ENCODE measurements around the gene ZNF148. TPM values are rescaled to one million over a fixed set of nuclear protein-coding genes. Genes with fewer than 3 reads are reported as not detected.

ZNF148 gene
- polyA plus RNA-seq, 4 donors, result 39.7 to 49.4 (median 43.2) TPM

DNA sequence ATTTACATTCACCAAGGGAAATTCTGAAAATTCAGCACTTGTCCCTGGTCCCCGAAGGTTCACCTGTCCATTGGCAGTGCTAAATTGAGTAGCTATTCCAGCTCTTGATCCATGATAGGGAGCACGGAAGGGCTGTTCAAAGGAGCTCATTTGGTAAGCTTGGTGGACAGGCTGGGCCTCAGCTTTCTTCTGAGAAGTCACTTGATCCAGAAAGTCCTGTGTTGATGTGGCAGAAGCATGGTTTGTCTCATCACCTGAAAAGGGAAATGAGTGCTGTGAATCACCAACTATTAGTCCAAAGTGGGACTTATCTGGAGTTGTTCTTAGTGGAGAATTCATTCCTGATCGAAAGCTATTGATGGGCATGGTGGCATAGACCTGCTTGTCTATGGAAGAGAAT lies 142.7 kb downstream of the ZNF148 start:
- DNase-seq (ENCODE audit: low read depth in 4 of 4, low spot score in 2 of 4), result no peak

DNA sequence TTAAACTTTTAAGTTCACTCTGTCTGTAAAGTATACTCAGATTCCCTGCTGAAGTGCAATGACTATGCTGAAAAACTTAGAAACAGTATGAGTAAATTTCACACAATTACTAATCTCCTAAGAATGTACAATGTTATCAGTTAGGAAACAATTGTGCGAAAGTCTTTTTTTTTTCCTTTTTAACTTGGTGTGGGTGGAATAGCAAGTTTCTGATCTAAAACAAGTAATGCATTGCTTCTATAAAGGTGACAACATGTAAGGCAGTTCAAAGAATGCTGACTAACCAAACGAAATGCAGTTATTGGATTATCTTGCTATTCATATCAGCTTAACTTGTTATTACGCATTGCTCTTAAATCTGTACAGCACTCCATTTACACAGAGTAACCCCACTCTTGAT lies 143.2 kb downstream of the ZNF148 start:
- DNase-seq (ENCODE audit: low read depth in 4 of 4, low spot score in 2 of 4), result no peak

DNA sequence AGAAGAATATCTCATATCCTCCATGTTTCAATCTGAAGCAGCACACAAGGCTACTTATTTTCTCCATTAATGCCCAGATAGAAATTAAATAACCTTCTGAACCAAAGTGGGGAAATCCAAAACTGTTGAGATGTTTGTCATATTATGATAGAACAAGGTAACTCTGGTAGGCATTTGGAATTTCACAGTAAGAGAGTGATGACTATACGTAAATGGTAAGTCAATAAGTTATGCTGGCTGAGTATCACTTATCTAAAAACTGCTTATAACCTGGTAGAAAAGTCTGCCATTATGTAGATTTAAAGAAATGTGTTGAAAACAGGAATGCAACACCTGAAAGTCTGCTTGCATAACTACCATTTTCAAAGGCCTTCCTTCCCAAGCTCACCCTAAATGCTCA lies 145.4 kb downstream of the ZNF148 start:
- no peak for DNase-seq (ENCODE audit: low read depth in 4 of 4, low spot score in 2 of 4)

DNA sequence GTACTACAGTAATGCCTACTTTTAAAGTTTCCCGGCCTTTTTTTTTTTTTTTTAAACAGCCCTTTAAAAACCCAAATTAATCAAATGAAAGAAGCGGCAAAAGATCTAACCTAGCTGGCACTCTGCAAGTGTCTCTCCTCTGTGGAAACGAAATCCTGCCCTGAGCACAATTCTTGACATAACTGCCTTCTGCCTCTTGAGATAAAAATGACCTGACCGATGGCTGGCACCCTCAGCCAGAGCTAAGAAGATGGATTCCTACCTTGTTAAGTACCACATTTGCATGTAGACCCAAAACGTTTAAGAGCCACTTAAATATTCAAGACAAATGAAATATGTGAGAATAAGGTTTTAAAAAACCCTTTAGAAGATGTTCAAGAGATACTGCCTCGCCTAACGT lies 146.0 kb downstream of the ZNF148 start:
- DNase-seq (ENCODE audit: low read depth in 4 of 4, low spot score in 2 of 4), result no peak

DNA sequence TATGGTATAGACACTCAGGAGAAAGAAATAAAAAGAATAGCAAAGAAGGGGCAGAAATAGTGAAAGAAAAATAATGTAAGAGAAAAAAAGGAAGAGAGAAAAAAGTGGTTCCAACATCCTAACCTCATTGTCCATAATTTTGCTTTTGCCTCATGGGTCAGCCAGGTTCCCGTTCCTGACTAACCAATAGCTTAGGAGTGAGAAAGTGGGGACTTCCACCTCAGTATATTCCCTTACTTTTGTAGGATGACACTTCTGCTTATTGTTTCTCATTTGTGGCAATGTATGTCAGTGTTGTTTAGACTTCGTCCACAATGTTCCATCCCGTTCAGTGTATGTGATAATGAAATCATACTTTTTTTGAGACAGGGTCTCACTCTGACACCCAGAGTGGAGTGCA lies 153.3 kb downstream of the ZNF148 start:
- DNase-seq (ENCODE audit: low read depth in 4 of 4, low spot score in 2 of 4), result no peak

DNA sequence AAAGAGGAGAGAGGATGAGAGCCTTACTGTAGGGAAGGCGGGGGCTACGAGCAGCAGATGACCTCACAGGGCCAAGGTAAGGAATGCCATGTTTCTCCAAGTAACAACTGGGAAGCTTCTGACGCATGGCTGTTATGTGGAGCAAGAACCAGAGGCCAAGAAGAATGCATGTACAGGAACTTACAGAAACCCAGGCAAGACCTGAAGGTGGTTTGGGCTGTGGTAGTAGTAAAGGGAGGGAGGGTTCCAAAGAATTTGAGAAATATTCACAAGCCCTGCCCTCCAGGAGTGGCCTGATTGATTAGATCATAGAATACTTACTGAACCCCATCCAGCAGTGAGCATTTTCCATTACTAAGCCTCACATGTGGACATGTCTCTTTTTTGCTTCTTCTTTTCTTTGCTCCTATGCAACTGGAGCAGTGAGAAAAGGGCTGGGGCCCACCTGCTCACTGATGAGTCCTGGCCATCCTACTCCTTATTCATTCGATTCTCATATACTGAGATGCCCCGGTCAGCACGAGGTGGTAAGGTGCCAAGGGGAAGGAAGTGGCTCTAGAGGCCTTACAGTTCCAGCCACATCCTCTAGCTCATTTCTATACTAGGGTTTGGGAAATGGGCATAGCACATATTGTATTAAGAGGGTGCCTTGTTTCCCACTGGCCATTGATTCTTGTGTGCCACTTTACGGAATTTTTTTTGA lies 154.2 kb downstream of the ZNF148 start:
- DNase-seq (ENCODE audit: low read depth in 4 of 4, low spot score in 2 of 4), result no peak

DNA sequence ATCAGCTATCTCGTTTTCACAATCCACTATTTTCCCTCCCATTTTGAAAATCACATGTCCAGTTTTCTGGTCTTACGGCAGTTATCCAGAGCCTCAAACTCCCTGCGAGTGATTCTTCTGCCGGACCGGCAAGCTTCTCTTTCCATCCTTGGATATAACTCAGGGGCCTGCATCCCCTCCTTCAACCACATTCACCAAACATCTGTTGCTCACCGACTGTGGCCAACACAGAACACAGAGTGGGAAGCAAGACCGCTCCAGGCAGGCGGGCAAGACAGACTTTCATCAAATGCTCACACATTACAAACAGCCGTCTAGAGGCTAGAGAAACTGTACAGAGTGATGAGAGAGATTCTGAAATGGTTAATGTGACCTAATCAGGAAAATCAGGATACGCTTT lies 154.9 kb downstream of the ZNF148 start:
- DNase-seq (ENCODE audit: low read depth in 4 of 4, low spot score in 2 of 4), result no peak

DNA sequence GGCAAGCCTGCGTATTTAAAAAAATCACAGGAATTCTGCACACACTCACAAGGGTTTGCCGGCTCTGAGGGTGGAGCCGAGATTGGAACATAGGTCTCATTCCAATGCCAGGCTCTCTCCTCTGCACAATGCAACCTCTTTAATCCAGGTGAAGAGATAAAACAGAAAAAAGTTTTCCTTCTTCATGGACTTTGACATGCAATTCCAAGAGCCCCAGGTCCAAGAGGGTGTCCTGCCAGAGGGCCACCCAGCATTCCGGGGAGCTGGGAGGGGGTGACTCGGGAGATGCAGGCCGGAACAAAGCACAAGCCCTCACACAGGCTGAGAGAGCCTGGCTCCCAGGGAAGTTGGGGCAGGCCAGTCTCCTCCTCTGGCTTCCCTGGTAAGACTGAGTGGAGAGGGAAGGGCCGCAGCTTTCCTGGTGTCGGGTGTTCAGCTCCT lies 155.8 kb downstream of the ZNF148 start:
- no peak for DNase-seq (ENCODE audit: low read depth in 4 of 4, low spot score in 2 of 4)

DNA sequence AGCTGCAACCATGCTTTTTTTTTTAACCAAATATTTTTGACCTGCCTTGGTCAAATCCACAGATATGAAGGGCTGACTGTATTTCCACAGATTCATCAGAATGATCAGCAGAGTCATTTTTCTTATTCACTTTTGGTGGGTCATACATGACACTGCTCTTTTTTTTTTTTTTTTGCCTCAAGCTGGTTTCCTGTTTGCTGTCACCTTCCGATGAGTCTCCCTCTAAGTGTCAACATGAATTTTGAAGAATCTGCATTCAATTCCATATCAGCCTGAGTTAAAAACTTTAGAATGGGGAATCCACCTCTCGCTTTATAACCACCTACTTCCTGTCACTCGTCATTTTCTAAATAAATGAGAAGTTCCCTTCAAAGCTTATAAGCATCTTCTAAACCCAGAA lies 160.4 kb downstream of the ZNF148 start:
- no peak for DNase-seq (ENCODE audit: low read depth in 4 of 4, low spot score in 2 of 4)

DNA sequence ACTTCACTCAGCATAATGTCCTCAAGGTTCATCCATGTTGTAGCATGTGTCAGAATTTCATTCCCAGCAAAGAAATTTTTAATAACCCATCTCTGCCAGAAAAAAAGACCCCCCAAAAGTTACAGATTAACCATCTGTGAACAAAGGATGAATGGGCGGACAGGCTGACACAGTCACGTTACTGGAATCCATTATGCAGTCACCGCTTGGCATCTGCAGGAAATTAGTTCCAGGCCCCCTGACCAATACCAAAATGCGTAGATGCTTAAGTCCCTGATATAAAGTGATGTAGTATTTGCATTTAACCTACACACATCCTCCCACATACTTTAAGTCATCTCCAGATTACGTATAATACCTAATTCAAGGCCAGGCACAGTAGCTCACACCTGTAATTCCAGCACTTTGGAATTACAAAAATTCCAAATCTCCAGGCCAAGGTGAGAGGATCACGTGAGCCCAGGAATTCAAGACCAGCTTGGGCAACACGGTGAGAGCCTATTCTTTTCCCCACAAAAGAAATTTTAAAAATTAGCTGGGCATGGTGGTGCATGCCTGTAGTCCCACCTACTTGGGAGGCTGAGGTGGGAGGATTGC lies 161.1 kb downstream of the ZNF148 start:
- no peak for DNase-seq (ENCODE audit: low read depth in 4 of 4, low spot score in 2 of 4)

DNA sequence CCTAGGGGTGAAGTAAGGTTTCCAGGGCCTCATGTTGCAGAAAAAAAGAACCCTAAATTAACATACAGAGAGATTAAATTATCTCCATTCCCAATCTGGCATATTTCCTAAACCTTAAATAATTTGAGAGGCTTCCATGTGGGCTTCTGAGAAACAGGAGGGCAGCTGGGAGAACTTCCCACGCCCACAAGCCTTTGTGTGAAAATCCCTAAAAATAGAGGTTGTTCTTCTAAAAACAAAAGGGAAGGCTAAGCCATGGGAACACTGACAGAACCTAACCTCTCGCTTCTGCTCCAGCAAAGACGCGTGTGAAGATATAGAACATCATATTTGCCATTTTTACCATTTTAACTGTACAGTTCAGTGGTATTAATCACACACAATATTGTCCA lies 161.8 kb downstream of the ZNF148 start:
- no peak for DNase-seq (ENCODE audit: low read depth in 4 of 4, low spot score in 2 of 4)

DNA sequence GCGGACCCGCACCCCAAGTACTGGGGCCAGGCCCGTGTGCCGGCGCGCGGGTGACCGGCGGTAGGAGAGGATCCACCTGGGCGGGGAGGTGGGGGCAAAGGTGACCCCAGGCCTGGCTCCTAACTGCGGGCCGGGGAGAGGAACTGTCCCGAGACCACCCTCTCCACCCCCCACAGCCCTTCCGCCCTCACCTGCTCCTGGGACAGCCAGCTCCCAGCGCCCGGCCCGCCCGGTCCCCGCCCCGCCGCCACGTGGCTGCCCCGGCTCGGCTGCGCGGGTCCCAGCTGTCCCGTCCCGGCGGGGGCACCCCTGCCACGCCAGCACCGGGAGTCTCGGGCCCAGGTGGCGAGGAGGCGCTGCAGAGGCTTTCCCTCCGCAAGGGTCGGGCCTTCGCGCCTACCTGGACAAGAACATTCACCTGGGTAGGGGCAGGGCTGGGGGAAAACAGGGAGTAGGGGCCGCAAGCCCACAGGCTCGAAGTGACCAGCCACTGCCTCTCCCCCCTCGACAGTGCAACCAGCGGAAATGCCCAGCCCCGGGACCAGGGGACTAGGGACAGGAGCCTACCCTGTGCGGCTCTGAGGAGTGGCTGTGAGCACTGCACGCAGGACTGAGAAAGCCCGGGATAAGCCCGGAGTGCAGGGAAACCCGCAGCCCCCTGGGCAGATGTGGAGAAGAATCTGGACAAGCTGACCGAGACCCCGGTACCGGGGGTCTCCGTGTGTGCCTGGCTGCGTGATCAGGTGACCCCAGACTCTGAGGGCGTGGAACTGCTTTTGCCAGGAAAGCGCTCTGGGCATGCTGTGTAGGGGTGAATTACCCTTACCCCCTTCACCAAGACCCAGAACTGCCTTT lies 162.4 kb downstream of the ZNF148 start, which contains the start of gene SLC12A8:
TSS of gene SLC12A8 (minus strand) at position 240 of the 855 bp plus-strand sequence. CDS start 1,399 bp downstream, outside the sequence.
- no peak for DNase-seq (ENCODE audit: low read depth in 4 of 4, low spot score in 2 of 4)

DNA sequence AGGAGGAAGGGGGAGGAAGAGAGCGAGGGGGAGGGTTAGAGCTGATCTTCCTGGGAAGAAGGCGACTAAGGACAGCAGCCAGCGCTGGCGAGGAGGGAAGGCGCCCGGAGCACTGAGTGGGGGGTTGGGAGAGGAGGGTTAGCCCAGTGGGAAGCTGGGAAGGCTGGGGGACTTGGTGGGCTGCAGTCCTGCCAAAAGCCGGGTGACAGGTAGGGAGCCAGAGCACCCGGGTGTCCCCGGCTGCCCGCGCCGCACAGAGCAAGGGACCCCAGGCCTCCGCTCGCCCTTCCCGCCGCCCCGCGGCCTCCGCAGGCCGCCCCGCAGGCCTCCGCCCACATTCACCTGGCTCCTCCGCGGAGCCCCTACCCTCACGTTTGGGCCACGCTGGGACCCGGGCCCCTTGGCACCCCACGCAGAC lies 163.0 kb downstream of the ZNF148 start:
- no peak for DNase-seq (ENCODE audit: low read depth in 4 of 4, low spot score in 2 of 4)

DNA sequence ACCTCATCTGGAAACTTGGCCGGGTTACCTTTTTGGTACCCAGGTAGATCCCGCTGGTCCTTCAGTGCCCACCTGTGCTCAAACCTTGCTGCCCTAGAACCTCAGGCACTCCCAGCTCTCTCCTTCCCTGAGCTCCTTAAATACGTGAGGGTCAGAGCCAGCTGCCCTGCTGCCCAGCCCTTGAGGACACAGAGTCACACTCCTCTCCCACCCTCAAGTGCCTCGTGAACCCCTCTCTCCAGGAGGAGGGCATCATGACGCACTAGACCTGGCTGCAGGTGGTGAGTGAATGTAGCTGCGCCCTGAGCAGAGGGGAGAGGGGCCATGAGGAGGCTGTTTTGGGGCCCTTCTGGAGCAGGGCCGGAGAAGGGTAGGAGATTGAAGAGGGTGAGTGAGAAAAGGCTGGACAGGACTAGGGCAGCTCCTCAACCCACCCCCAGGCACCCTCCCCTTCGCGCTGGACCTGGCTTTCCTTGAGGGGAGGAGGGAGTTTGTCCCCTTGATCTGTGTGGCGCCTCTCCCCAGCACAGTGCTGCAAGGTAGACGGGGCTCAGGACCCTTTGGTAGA lies 163.5 kb downstream of the ZNF148 start:
- DNase-seq (ENCODE audit: low read depth in 4 of 4, low spot score in 2 of 4), result no peak

DNA sequence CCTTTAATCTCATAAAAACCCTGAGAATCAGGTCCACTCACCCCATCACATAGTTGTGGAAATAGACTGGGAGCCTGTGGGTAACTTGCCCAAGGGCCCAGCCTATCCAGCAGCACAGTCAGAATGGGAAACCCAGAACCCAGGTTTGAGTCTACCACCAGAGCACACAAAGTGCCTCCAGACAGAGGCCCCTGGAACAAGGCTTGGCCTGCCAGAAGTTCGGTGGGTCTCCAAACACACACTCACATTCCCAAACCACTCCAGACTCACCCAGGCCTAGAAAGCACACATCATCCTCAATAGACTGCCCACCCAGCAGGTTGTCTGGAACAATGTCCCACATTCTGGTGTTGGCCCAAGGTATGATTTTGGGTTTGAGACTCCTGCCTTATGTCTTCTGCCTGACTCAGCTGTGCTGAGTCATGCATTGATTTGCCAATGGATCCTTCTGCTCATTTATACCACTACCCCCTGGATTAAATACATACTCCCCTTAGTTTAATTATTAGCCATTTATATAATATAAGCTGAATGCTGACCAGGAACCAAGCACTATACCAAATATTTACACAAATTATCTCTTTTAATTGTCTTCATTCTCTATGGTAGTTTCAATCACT lies 167.1 kb downstream of the ZNF148 start:
- no peak for DNase-seq (ENCODE audit: low read depth in 4 of 4, low spot score in 2 of 4)

DNA sequence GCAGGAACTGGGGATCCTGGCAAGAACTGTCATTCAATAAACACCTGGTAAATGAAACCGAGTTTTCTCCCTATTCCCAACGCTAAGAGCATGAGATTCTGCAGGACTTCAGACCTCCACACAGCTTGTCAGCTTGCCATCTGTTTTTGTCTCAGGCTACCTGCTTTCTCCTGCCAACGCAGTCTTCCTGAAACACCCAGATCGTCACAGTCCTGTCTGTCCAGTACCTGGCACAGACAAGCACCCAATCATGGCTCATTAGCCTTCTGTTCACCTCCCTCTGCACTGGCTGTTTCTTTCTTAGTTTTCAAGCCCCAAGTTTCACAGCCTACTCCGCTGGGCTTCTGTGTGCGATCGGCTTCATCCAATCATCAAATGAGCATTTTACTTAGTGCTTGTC lies 167.6 kb downstream of the ZNF148 start:
- no peak for DNase-seq (ENCODE audit: low read depth in 4 of 4, low spot score in 2 of 4)

DNA sequence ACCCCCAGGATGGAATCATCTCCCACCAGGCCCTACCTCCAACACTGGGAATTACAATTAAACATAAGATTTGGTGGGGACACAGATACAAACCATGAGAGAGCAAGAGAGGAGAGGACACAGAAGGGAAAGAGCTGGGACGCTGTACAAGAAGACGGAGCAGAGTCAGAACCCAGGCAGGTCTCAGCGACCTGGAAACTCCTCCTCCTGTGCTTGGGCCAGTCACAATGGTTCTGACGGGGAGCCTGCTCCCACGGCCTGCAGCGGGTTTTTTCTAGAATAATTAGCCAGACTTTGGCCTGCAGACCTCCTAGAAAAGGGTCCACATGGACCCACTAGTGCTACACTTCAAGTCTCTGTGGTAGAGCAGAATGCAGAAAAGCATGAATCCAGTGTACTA lies 168.2 kb downstream of the ZNF148 start:
- no peak for DNase-seq (ENCODE audit: low read depth in 4 of 4, low spot score in 2 of 4)

DNA sequence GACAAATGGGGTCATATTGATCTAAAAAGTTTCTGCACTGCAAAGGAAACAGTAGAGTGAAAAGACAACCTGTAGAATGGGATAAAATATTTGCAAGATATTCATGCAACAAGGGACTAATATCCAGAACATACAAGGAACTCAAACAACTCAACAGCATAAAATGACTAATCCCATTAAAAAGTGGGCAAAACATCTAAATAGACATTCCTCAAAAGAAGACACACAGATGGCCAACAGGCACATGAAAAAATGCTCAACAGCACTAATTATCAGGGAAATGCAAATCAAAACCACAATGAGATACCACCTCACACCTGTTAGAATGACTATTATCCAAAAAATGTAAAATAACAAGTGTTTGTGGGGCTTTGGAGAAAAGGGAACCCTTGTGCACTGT lies 171.4 kb downstream of the ZNF148 start:
- no peak for DNase-seq (ENCODE audit: low read depth in 4 of 4, low spot score in 2 of 4)

DNA sequence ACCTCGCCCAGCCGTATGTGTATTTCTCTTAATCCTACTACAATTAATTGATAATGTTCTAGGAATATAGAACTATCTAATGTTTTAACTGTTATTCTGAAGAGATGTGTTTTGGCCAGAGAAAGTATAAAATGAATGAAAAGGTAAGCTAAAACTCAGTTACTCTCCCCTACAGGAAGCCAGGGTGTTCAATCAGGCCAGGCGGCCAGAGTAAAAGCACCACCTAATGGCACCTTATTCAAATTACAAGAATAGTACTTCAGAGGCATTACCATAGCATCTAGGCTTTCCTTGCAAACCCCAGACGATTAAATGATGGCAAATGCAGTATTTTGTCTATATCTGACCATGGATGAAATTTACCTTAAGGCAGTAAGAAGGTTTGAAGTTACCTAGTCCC lies 172.9 kb downstream of the ZNF148 start:
- DNase-seq (ENCODE audit: low read depth in 4 of 4, low spot score in 2 of 4), result no peak

DNA sequence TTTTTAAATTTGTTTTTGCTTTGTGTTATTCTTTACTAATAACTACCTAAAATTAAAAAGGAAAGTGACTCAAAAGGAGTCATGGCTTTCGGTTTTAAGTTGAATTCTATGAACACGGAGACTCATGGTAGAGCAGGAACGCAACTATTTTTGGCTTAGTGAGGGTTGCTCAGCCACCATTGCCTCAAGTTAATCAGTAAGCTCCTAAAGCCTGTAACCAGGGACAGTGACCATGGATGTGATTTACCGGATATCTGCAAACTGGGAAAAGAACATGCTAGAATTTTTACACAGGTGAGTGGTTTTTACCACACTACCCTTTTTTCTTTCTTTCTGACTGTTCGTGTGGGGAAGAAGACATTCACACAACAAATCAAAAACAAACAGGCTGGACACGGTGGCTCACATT lies 174.4 kb downstream of the ZNF148 start:
- DNase-seq (ENCODE audit: low read depth in 4 of 4, low spot score in 2 of 4), result no peak
